Left ventricle myocardium inferior (tissue), 1 donor: ENCODE measurements around the gene POMP. TPM values are rescaled to one million over a fixed set of nuclear protein-coding genes. Genes with fewer than 3 reads are reported as not detected.
"Not testable (repeated sequence)": the region's sequence is repeated elsewhere in the genome, so short reads cannot be mapped to it uniquely, and the experiment has no call there.

Experiments used
- DNase-seq: peaks from one replicate; pipeline ENCODE4 v3.0.0-alpha.2; 2020
- H3K27ac ChIP-seq: fragments of 200-600 bp; replicated peaks from 2 replicates; pipeline ENCODE4 v1.8.0; 2021
- H3K27me3 ChIP-seq: fragments of 200-600 bp; 2 replicates; pipeline ENCODE4 v1.8.0; 2021; ENCODE audit warnings: low read depth
- H3K36me3 ChIP-seq: fragments of 200-600 bp; 2 replicates; pipeline ENCODE4 v1.8.0; 2021
- H3K4me1 ChIP-seq: fragments of 200-600 bp; 2 replicates; pipeline ENCODE4 v1.8.0; 2021
- H3K4me3 ChIP-seq: fragments of 200-600 bp; 2 replicates; pipeline ENCODE4 v1.8.0; 2021; ENCODE audit warnings: mild to moderate bottlenecking, moderate library complexity
- H3K9me3 ChIP-seq: fragments of 200-600 bp; replicated peaks from 2 replicates; pipeline ENCODE4 v1.8.0; 2021
- CTCF ChIP-seq: fragments of 200-600 bp; IDR thresholded peaks from 2 replicates; pipeline ENCODE4 v1.8.0; 2021; ENCODE audit warnings: antibody characterized with exemption, mild to moderate bottlenecking, borderline replicate concordance
- intact Hi-C: fragments of 100-400 bp; cut with micrococcal nuclease; formaldehyde crosslinking; loops from one replicate; pipeline ENCODE4 v1.11.0; 2022
- total RNA-seq: library from RNA; stranded (reverse); fragmentation: NEBNext Ultra II Directional; extraction: Animal tissue kit (Norgen Biotek cat#: 25700); gene quantifications from one replicate; pipeline ENCODE4 v1.2.1, GENCODE V29; 2021
- donor health status: DM: no; HTN: yes; CAD: no; lungs with severe emphysema.

The POMP gene
- total RNA-seq, 1 donor from 2014 or later: 101 TPM

DNA sequence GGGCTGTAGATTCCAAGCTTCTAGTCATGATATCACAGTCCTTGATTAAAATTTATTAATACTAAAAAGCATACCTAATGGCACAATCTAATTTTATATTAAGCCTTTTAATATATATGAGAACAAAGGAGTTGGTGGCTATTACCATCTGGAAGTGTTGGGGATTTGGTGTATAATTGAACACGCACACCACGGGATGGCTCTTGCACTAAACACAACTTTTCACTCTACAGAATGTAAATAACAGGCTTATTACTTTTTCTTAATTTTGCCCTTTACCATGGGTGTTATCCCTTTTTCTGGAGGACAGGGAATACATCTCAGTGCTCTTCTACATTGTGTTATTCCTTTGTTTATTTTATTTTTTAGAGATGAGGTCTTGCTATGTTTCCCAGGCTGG is 21.6 kb downstream of the POMP start:
- H3K4me1 ChIP-seq: no peaks in the 10 kb centered on the region
- TF ChIP-seq CTCF: no peak
- no peak overlapping the region for H3K4me3 ChIP-seq
- H3K36me3 ChIP-seq: peaks cover 55% of the 10 kb centered on the region
- intact Hi-C loops: no loop called here
- no peak overlapping the region for H3K27ac ChIP-seq
- no peaks in the 10 kb centered on the region for H3K27me3 ChIP-seq
- H3K9me3 ChIP-seq: no peaks in the 10 kb centered on the region
- DNase-seq: no peak

DNA sequence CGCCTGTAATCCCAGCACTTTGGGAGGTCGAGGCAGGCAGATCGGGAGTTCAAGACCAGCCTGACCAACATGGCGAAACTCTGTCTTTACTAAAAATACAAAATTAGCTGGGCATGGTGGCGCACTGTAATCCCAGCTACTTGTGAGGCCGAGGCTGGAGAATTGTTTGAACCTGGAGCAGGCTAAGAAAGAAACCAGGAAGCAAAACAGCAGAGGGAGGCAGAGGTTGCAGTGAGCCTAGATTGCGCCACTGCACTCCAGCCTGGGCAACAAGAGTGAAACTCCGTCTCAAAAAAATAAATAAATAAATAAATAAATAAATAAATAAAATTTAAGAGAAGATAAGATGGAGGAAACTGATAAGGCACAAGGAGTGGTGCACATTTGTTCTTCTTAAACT is 24.2 kb downstream of the POMP start:
- intact Hi-C loops, H3K4me1 ChIP-seq, H3K27me3 ChIP-seq, H3K27ac ChIP-seq, H3K4me3 ChIP-seq, DNase-seq: not testable (repeated sequence)
- peaks cover 28% of the 10 kb centered on the region for H3K36me3 ChIP-seq
- peaks cover 11% of the 10 kb centered on the region for H3K9me3 ChIP-seq

DNA sequence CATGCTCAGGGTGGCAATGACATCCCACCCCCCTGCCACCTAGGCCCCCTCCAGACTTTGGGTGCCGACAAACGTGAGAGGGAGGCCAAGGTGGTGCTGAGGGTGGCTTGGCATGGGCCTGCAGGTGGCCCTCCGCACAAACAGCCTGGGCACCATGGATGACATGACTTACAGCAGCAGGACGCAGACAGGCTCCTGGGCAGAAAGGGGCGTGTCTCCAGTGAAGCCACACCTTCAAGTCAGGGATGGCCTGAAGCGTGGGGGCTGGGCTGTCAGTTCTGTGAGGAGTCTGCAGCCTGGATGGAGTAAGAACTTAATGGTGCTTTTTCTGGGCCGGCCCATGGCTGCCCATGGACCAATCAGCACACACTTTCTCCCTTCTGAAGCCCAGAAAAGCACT is 25.3 kb downstream of the POMP start:
- intact Hi-C loops: no loop called here
- no peaks in the 10 kb centered on the region for H3K4me1 ChIP-seq
- no peaks in the 10 kb centered on the region for H3K27me3 ChIP-seq
- TF ChIP-seq CTCF: no peak
- DNase-seq: no peak
- no peak overlapping the region for H3K4me3 ChIP-seq
- peaks cover 22% of the 10 kb centered on the region for H3K9me3 ChIP-seq
- no peak overlapping the region for H3K27ac ChIP-seq
- peaks cover 18% of the 10 kb centered on the region for H3K36me3 ChIP-seq

- no peak for TF ChIP-seq CTCF
- H3K36me3 ChIP-seq: peaks cover 9% of the 10 kb centered on the region
- H3K27me3 ChIP-seq: no peaks in the 10 kb centered on the region
- H3K4me1 ChIP-seq: no peaks in the 10 kb centered on the region
- H3K27ac ChIP-seq: no peak overlapping the region
- no peak for DNase-seq
- peaks cover 30% of the 10 kb centered on the region for H3K9me3 ChIP-seq
- H3K4me3 ChIP-seq: no peak overlapping the region
- intact Hi-C loops: no loop called here
These were observed 26.2 kb downstream of the POMP start for GRCh38 chr13:28685114-28685513.

- H3K36me3 ChIP-seq: peaks cover 3% of the 10 kb centered on the region
- DNase-seq: no peak
- no peaks in the 10 kb centered on the region for H3K4me1 ChIP-seq
- intact Hi-C loops: no loop called here
- no peaks in the 10 kb centered on the region for H3K27me3 ChIP-seq
- no peak overlapping the region for H3K27ac ChIP-seq
- H3K9me3 ChIP-seq: peaks cover 34% of the 10 kb centered on the region
- TF ChIP-seq CTCF: no peak
- no peak overlapping the region for H3K4me3 ChIP-seq
These were observed 27.0 kb downstream of the POMP start for GRCh38 chr13:28685892-28686291.

- not testable (repeated sequence) for H3K27me3 ChIP-seq, H3K27ac ChIP-seq
These were observed 34.9 kb downstream of the POMP start for GRCh38 chr13:28693605-28694491.

More at GRCh38 chr13:28693605-28694491, 34.9 kb downstream of the POMP start:
- DNase-seq, H3K4me1 ChIP-seq, intact Hi-C loops, H3K4me3 ChIP-seq: not testable (repeated sequence)
- Histone ChIP-seq H3K36me3 (peaks cover 17% of the 10 kb centered on the region), H3K9me3 (peaks cover 16% of the 10 kb centered on the region)
